ENCODE measurements around the gene TMEM185B. TPM values are rescaled to one million over a fixed set of nuclear protein-coding genes. Genes with fewer than 3 reads are reported as not detected.

The TMEM185B gene
- total RNA-seq, 1 donor from 2014 or later: 36.4 TPM

DNA sequence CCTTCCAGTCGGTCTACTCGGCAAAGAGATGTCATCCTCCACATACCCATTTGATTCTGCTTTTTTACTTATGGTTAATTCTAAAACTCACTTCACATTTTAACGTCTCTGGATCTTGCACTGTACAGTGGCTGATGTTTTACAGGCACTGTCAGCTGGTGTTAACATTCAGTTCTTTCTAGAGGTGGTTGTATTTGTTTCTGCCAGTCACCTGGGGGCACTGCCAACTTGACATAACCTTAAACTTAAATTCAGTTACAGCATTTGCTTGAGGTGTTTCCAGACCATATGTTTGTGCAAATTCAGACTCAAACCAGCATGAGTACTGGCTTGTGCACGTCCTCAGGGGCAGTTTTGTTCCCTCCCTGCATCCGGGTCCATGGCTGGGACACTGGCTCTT, 5.3 kb upstream of the TMEM185B start:
- Mint-ChIP-seq H3K27ac (ENCODE audit: unreplicated experiment) (no peak overlapping the region), H3K4me3 (ENCODE audit: unreplicated experiment) (no peak overlapping the region), H3K36me3 (ENCODE audit: low read depth) (no peaks in the 10 kb centered on the region), H3K4me1 (ENCODE audit: low read depth) (peaks cover 7% of the 10 kb centered on the region), H3K27me3 (ENCODE audit: low read depth) (peaks cover 27% of the 10 kb centered on the region), H3K9me3 (ENCODE audit: low read depth) (no peaks in the 10 kb centered on the region)
- TF ChIP-seq, protein P1, sequence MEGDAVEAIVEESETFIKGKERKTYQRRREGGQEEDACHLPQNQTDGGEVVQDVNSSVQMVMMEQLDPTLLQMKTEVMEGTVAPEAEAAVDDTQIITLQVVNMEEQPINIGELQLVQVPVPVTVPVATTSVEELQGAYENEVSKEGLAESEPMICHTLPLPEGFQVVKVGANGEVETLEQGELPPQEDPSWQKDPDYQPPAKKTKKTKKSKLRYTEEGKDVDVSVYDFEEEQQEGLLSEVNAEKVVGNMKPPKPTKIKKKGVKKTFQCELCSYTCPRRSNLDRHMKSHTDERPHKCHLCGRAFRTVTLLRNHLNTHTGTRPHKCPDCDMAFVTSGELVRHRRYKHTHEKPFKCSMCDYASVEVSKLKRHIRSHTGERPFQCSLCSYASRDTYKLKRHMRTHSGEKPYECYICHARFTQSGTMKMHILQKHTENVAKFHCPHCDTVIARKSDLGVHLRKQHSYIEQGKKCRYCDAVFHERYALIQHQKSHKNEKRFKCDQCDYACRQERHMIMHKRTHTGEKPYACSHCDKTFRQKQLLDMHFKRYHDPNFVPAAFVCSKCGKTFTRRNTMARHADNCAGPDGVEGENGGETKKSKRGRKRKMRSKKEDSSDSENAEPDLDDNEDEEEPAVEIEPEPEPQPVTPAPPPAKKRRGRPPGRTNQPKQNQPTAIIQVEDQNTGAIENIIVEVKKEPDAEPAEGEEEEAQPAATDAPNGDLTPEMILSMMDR (IDR thresholded peaks at IDR 0.05): peak; percentile 24
- DNase-seq (ENCODE audit: low spot score): no peak

DNA sequence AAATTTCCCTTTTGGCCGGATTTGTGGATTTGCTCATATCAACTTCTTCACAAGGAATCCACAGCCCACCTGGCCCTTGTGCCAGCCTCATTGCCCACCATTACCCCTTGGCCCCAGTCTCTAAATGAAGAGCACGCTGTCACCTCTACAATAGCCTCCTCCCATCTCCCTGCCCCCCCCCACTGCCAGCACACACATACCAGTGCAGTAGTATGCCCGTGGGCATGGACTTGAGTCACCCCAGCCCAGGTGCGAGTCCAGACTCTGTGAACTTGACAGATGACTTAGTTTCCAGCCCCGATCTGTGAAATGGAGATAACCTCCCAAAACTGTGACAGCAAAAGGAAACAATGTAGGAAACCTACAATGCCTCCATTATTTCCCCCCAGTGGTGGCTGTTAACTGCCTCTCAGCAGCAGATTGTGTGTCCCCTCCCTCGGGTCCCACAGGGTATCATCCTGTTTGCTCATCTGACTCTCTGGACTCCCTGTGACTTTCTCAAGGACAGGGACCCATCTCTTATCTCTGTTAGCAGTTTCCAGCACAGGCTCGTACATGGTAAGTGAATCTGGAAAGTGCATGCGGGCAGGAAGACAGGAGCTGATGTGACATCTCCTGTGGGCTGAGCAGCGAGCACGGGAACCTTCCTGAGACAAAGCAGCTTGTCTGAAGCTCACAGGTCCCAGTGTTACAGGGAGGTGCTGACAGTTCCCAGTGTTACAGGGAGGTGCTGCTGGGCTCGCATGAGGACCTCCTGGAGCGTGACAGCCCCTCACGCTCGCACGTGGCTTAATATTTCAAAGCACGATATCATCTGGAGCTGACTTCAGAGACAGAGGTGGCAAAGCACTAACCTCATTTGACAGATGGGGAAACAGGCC, 4.2 kb upstream of the TMEM185B start:
- peaks cover 9% of the 10 kb centered on the region for H3K4me1 Mint-ChIP-seq (ENCODE audit: low read depth)
- peaks cover 27% of the 10 kb centered on the region for H3K27me3 Mint-ChIP-seq (ENCODE audit: low read depth)
- H3K27ac Mint-ChIP-seq (ENCODE audit: unreplicated experiment): no peak overlapping the region
- TF ChIP-seq, protein P1 (IDR thresholded peaks at IDR 0.05): no peak
- no peaks in the 10 kb centered on the region for H3K36me3 Mint-ChIP-seq (ENCODE audit: low read depth)
- DNase-seq (ENCODE audit: low spot score): no peak
- peaks cover under 1% of the 10 kb centered on the region for H3K9me3 Mint-ChIP-seq (ENCODE audit: low read depth)
- H3K4me3 Mint-ChIP-seq (ENCODE audit: unreplicated experiment): no peak overlapping the region

GRCh38 chr2:120226316-120226715, 3.1 kb upstream of the TMEM185B start:
- H3K4me3 Mint-ChIP-seq (ENCODE audit: unreplicated experiment): no peak overlapping the region
- peaks cover 27% of the 10 kb centered on the region for H3K27me3 Mint-ChIP-seq (ENCODE audit: low read depth)
- peaks cover 5% of the 10 kb centered on the region for H3K9me3 Mint-ChIP-seq (ENCODE audit: low read depth)
- no peak for DNase-seq (ENCODE audit: low spot score)
- peaks cover 2% of the 10 kb centered on the region for H3K36me3 Mint-ChIP-seq (ENCODE audit: low read depth)
- TF ChIP-seq, protein P1 (IDR thresholded peaks at IDR 0.05): no peak
- H3K4me1 Mint-ChIP-seq (ENCODE audit: low read depth): peaks cover 19% of the 10 kb centered on the region
- H3K27ac Mint-ChIP-seq (ENCODE audit: unreplicated experiment): no peak overlapping the region

- TF ChIP-seq, protein P1 (IDR thresholded peaks at IDR 0.05): no peak
- no peak overlapping the region for H3K4me3 Mint-ChIP-seq (ENCODE audit: unreplicated experiment)
- no peak overlapping the region for H3K27ac Mint-ChIP-seq (ENCODE audit: unreplicated experiment)
- DNase-seq (ENCODE audit: low spot score): no peak
- peaks cover 27% of the 10 kb centered on the region for H3K27me3 Mint-ChIP-seq (ENCODE audit: low read depth)
- H3K4me1 Mint-ChIP-seq (ENCODE audit: low read depth): peaks cover 26% of the 10 kb centered on the region
- H3K36me3 Mint-ChIP-seq (ENCODE audit: low read depth): peaks cover 5% of the 10 kb centered on the region
- H3K9me3 Mint-ChIP-seq (ENCODE audit: low read depth): peaks cover 9% of the 10 kb centered on the region
Measured at GRCh38 chr2:120225549-120226065, 2.4 kb upstream of the TMEM185B start.

DNA sequence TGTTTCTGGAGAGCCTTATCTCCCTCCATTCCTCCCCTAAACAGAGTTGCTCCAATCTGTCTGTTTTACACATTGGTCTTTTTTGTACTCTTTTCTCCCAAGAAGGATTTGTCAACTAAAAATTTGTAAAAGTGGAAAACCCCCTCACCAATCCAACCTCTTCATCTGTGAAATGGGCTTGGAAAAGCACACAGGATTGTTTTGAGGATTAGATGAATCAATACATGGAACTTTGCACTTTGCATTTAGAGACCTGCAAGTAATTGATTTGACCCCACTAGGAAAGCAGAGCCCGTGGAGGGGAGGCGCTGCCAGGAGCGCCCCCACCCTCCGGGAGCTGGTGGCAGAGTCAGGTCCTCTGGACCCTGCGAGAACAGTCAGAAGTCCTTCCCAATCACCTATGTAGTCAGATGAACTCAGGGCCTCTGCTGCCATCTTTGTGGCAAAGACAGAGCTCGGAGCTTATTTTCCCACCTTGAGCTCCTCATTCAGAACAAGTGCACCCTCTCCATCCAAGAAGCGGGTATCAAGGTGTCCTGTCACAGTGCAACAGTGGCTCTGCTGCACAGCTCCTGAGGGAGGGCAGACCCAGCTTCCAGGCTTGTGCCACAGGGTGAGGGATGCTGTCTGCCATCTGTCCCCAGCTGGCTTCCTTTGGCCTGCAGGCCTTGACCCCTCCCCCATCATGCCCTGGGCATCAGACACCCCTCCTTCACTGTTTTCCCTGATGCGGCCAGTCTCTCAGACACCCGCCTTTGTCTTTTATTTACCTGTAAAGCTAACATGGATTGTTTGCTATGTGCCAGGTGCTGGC, 1.7 kb upstream of the TMEM185B start:
- Mint-ChIP-seq H3K9me3 (ENCODE audit: low read depth) (peaks cover 9% of the 10 kb centered on the region), H3K36me3 (ENCODE audit: low read depth) (peaks cover 8% of the 10 kb centered on the region), H3K27ac (ENCODE audit: unreplicated experiment) (no peak overlapping the region), H3K4me3 (ENCODE audit: unreplicated experiment) (peak overlapping the region; percentile 6), H3K4me1 (ENCODE audit: low read depth) (peaks cover 30% of the 10 kb centered on the region), H3K27me3 (ENCODE audit: low read depth) (peaks cover 27% of the 10 kb centered on the region)
- no peak for DNase-seq (ENCODE audit: low spot score)
- TF ChIP-seq, protein P1 (IDR thresholded peaks at IDR 0.05): no peak
